Upper lobe of left lung (tissue), 6 donors: ENCODE results near the gene AACS. TPM values are rescaled to one million over a fixed set of nuclear protein-coding genes. Genes with fewer than 3 reads are reported as not detected.

ENCODE experiments used
- ATAC-seq, 2 donors: fragments of 200-7000 bp; cut with Tn5 transposase; one replicate each; pipeline ENCODE4 v1.9.1; 2022; ENCODE audit warnings: mild to moderate bottlenecking in 2 of 2, moderate library complexity in 2 of 2; ENCODE audit not compliant: low FRiP score in 2 of 2
- DNase-seq, 2 donors: peaks; one replicate each; pipeline ENCODE4 v3.0.0-alpha.2; 2019 to 2020
- H3K27ac ChIP-seq, 4 donors: fragments of 200-600 bp; sonication (generic); one replicate each; pipeline ENCODE4 v1.5.1; 2016 to 2019
- H3K27me3 ChIP-seq, 4 donors: fragments of 200-600 bp; sonication (generic); one replicate each; pipeline ENCODE4 v1.5.1; 2017 to 2019
- H3K36me3 ChIP-seq, 4 donors: fragments of 200-600 bp; sonication (generic); one replicate each; pipeline ENCODE4 v1.5.1; 2016 to 2019
- H3K4me1 ChIP-seq, 4 donors: fragments of 200-600 bp; sonication (generic); one replicate each; pipeline ENCODE4 v1.5.1; 2018 to 2019
- H3K4me3 ChIP-seq, 4 donors: fragments of 200-600 bp; sonication (generic); one replicate each; pipeline ENCODE4 v1.5.1; 2017 to 2019; ENCODE audit warnings: mild to moderate bottlenecking in 2 of 4, moderate library complexity in 1 of 4
- H3K9me3 ChIP-seq, 4 donors: fragments of 200-600 bp; sonication (generic); one replicate each; pipeline ENCODE4 v1.5.1; 2018 to 2019
- CTCF ChIP-seq, 6 experiments: fragments of 450-650 bp in 4 of 6; fragments of 200-600 bp in 2 of 6; sonication (generic) in 2 of 6; IDR thresholded peaks; one replicate each; pipeline ENCODE4 v1.5.1; 2016 to 2019; ENCODE audit warnings: antibody characterized with exemption in 6 of 6
- EP300 ChIP-seq, 4 donors: sonication (generic); formaldehyde crosslinking; IDR thresholded peaks; one replicate each; pipeline ENCODE4 v1.5.1; 2017; ENCODE audit warnings: antibody characterized with exemption in 4 of 4, control low read depth in 2 of 4
- POLR2A ChIP-seq, 4 donors: fragments of 450-650 bp; IDR thresholded peaks; one replicate each; pipeline ENCODE4 v1.5.1; 2016 to 2017; ENCODE audit warnings: antibody characterized with exemption in 4 of 4, mild to moderate bottlenecking in 2 of 4
- POLR2AphosphoS5 ChIP-seq, 2 donors: sonication (generic); formaldehyde crosslinking; IDR thresholded peaks; one replicate each; pipeline ENCODE4 v1.5.1; 2017; ENCODE audit warnings: antibody characterized with exemption in 2 of 2
- WGBS, 2 donors: methylation state at CpG; one replicate each; pipeline ENCODE4 v1.1.5; 2017 to 2018; 5-methylcytosine and 5-hydroxymethylcytosine counted together
- total RNA-seq, 6 donors: library from RNA; depleted of rRNA in 4 of 6; stranded (reverse); fragments of >200 nt in 4 of 6; gene quantifications; one replicate each; pipeline versions ENCODE4 v1.1.0 to v1.2.1, GENCODE V29; 2016 to 2021
- donor health status: DM: no; HTN: no; CAD: no; lungs with moderate emphysema.
- donor health status: DM: no; HTN: yes; CAD: no; lungs with severe emphysema.

The AACS gene
- total RNA-seq, 6 donors from 2014 or later = 14.7 to 28.6 (median 25.5) TPM

GRCh38 chr12:125128439-125129178 is 63.4 kb downstream of the AACS start:
- no peaks in the 10 kb centered on the region for H3K27me3 ChIP-seq
- TF ChIP-seq EP300 (IDR thresholded peaks at IDR 0.05) (no peak), POLR2A (IDR thresholded peaks at IDR 0.05) (no peak), POLR2AphosphoS5 (IDR thresholded peaks at IDR 0.05) (no peak), CTCF (IDR thresholded peaks at IDR 0.05) (no peak)
- H3K4me3 ChIP-seq = no peak overlapping the region
- H3K9me3 ChIP-seq = no peaks in the 10 kb centered on the region
- no peak overlapping the region for H3K27ac ChIP-seq
- H3K4me1 ChIP-seq = peaks cover 0 to 9% (median 3%) of the 10 kb centered on the region in 4 donors
- 94% methylated on average over 18 of the region's 18 CpGs for WGBS, 2 donors
- H3K36me3 ChIP-seq = peaks cover 0 to 15% (median 5%) of the 10 kb centered on the region in 4 donors
- ATAC-seq (no peak), DNase-seq (no peak)

GRCh38 chr12:125129179-125129571 is 63.9 kb downstream of the AACS start:
- DNase-seq (no peak), ATAC-seq (no peak)
- Histone ChIP-seq H3K4me1 (peaks cover 0 to 9% (median 3%) of the 10 kb centered on the region in 4 donors), H3K27me3 (no peaks in the 10 kb centered on the region), H3K4me3 (no peak overlapping the region), H3K27ac (no peak overlapping the region), H3K9me3 (no peaks in the 10 kb centered on the region), H3K36me3 (peaks cover 0 to 19% (median 7%) of the 10 kb centered on the region in 4 donors)
- 85 to 92% methylated on average over 10 of the region's 10 CpGs for WGBS, 2 donors
- TF ChIP-seq POLR2AphosphoS5 (IDR thresholded peaks at IDR 0.05) (no peak), POLR2A (IDR thresholded peaks at IDR 0.05) (no peak), CTCF (IDR thresholded peaks at IDR 0.05) (no peak), EP300 (IDR thresholded peaks at IDR 0.05) (no peak)

- WGBS, 2 donors = 89 to 95% methylated on average over 18 of the region's 18 CpGs
- Histone ChIP-seq H3K27me3 (no peaks in the 10 kb centered on the region), H3K4me3 (no peak overlapping the region), H3K36me3 (peaks cover 0 to 24% (median 10%) of the 10 kb centered on the region in 4 donors), H3K4me1 (peaks cover 0 to 7% (median 3%) of the 10 kb centered on the region in 4 donors), H3K9me3 (no peaks in the 10 kb centered on the region), H3K27ac (no peak overlapping the region)
- ATAC-seq (no peak), DNase-seq (no peak)
- TF ChIP-seq POLR2AphosphoS5 (IDR thresholded peaks at IDR 0.05) = no peak
- no peak for TF ChIP-seq CTCF (IDR thresholded peaks at IDR 0.05)
- no peak for TF ChIP-seq POLR2A (IDR thresholded peaks at IDR 0.05)
Measured at GRCh38 chr12:125129591-125130255, 64.5 kb downstream of the AACS start.

- DNase-seq = no peak
Measured at GRCh38 chr12:125131958-125132357, 66.7 kb downstream of the AACS start.

More at GRCh38 chr12:125131958-125132357, 66.7 kb downstream of the AACS start:
- H3K9me3 ChIP-seq = no peaks in the 10 kb centered on the region
- no peaks in the 10 kb centered on the region for H3K4me1 ChIP-seq
- WGBS, 2 donors = 86 to 87% methylated on average over 8 of the region's 8 CpGs
- no peak overlapping the region for H3K27ac ChIP-seq
- peaks cover 0 to 34% (median 16%) of the 10 kb centered on the region in 4 donors for H3K36me3 ChIP-seq
- H3K27me3 ChIP-seq = no peaks in the 10 kb centered on the region
- TF ChIP-seq POLR2A (IDR thresholded peaks at IDR 0.05) (no peak), CTCF (IDR thresholded peaks at IDR 0.05) (no peak), EP300 (IDR thresholded peaks at IDR 0.05) (no peak), POLR2AphosphoS5 (IDR thresholded peaks at IDR 0.05) (no peak)
- H3K4me3 ChIP-seq = no peak overlapping the region
- no peak for ATAC-seq
